NCI-H460 (cell line): Measurements from ENCODE around the gene BEX2. TPM values are rescaled to one million over a fixed set of nuclear protein-coding genes. Genes with fewer than 3 reads are reported as not detected.

Experiments
- DNase-seq: peaks from one replicate; pipeline ENCODE4 v3.0.0-alpha.2; 2016; ENCODE audit warnings: low read depth; ENCODE audit errors: extremely low read depth
- small RNA-seq, 2 experiments: library from RNA; depleted of rRNA; stranded (forward); fragments of <200 nt; gene quantifications; one replicate each; pipeline ENCODE3, GENCODE V24; 2014
- total RNA-seq: library from RNA; depleted of rRNA; stranded (reverse); fragments of >200 nt; shearing (Covaris generic); gene quantifications from 2 replicates; pipeline ENCODE4 v1.2.3, GENCODE V29; 2014; rRNA removed

Gene BEX2
- total RNA-seq, 1 experiment from 2014 or later: 41.1 TPM

DNA sequence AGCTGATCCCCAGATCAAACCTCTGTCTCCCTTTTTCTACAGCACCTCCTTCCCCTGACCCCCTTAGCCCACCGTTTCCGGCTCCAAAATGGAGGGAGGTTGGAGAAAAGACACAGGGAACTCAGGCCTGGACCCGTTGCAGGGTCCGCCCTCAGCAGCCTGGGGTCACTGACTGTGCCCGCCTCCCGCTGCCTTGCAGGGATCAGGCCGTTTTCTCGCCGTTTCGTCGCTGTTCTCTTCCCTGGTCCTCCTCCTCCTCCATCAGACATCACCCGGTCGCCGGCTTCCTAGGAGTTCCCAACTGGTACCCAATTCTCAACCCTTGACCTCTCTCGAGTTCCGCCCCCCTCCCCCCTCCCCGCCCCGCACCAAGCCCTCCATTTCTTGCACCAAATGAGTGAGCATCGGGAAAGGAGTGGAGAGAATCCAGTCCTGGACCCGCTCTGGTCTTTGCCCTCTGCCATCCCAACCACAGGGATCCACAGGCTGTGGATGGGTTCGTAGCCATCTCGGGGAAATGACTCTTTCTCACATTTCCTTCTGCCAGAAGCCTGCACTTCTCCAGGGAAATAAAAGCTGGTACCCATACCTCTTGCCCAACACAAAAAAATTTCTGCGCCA, 34.7 kb downstream of the BEX2 start:
- no peak for DNase-seq

DNA sequence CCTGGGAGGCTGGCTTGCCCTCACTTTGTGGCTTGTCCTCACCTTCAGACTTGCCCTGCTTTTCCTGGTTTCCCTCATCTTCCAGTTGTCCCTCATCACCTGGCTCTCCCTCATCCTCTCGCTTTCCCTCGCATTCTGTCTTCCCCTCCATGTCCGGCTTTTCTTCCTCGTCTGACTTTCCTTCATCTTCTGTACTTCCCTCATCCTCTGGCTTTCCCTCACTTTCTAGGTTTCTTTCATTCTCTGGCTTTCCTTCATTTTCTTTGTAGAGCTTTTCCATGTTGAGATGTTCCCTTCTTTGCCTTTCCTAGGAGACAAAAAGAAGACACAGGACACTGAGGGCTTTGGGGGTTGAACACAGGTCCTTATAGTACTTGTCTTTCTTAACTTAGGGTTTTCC, 36.5 kb downstream of the BEX2 start:
- no peak for DNase-seq

Small RNA genes lying within 50 kb of the gene (small RNA-seq; reads per million reads assigned to genes)
- 0 reads per million in 2 experiments for gene Z92846.1

Other genes starting within 250 kb of the BEX2 start
- gene BEX1, start 246.8 kb downstream of the BEX2 start, total RNA-seq: not detected in 2 replicates
- gene NXF3, start 217.8 kb downstream of the BEX2 start, total RNA-seq: not detected in 2 replicates
- gene BEX4, start 95.9 kb downstream of the BEX2 start, total RNA-seq: 4.5 and 5.3 TPM in 2 replicates
- 82.7 and 94.9 TPM in 2 replicates for gene TCEAL8, start 55.8 kb downstream of the BEX2 start, total RNA-seq
- gene TCEAL5, start 34.2 kb downstream of the BEX2 start, total RNA-seq: not detected in 2 replicates
- not detected in 2 replicates for gene TCEAL7, start 19.2 kb upstream of the BEX2 start, total RNA-seq
- gene TCEAL9, start 45.5 kb upstream of the BEX2 start, total RNA-seq: 143 TPM in 2 replicates
- 310 and 362 TPM in 2 replicates for gene BEX3, start 65.5 kb upstream of the BEX2 start, total RNA-seq
- 0.05 TPM in 1 of 2 replicates, not detected in the other for gene RAB40A, start 208.5 kb upstream of the BEX2 start, total RNA-seq